HG03457 (cell line): Measurements from ENCODE around the gene GNG7.
"Not testable (repeated sequence)": the region's sequence is repeated elsewhere in the genome, so short reads cannot be mapped to it uniquely, and the experiment has no call there.

Experiments
- ATAC-seq: cut with Tn5 transposase; IDR thresholded peaks from one replicate; pipeline ENCODE4 v1.9.1; 2021; ENCODE audit warnings: moderate number of reproducible peaks; ENCODE audit not compliant: unreplicated experiment

Gene GNG7

GRCh38 chr19:2556221-2557092 is 146.0 kb downstream of the GNG7 start:
- ATAC-seq = no peak

GRCh38 chr19:2555422-2556220 is 146.9 kb downstream of the GNG7 start:
- no peak for ATAC-seq

GRCh38 chr19:2554856-2555255 is 147.6 kb downstream of the GNG7 start:
- ATAC-seq = no peak

- ATAC-seq = no peak
Measured at GRCh38 chr19:2553510-2553909, 149.0 kb downstream of the GNG7 start.

GRCh38 chr19:2552859-2553258 is 149.6 kb downstream of the GNG7 start:
- ATAC-seq = no peak

GRCh38 chr19:2551864-2552185 is 150.7 kb downstream of the GNG7 start:
- ATAC-seq = no peak

- no peak for ATAC-seq
Measured at GRCh38 chr19:2551172-2551863, 151.2 kb downstream of the GNG7 start.

GRCh38 chr19:2550431-2551171 is 151.9 kb downstream of the GNG7 start:
- no peak for ATAC-seq

- no peak for ATAC-seq
Measured at GRCh38 chr19:2549701-2550191, 152.7 kb downstream of the GNG7 start.

GRCh38 chr19:2548966-2549365 is 153.5 kb downstream of the GNG7 start:
- ATAC-seq = no peak

- ATAC-seq = no peak
Measured at GRCh38 chr19:2547721-2548120, 154.8 kb downstream of the GNG7 start.

GRCh38 chr19:2547033-2547680 is 155.3 kb downstream of the GNG7 start:
- ATAC-seq = no peak

- no peak for ATAC-seq
Measured at GRCh38 chr19:2546128-2547032, 156.1 kb downstream of the GNG7 start.

- not testable (repeated sequence) for ATAC-seq
Measured at GRCh38 chr19:2545416-2546127, 156.9 kb downstream of the GNG7 start.

- no peak for ATAC-seq
Measured at GRCh38 chr19:2544576-2545415, 157.7 kb downstream of the GNG7 start.

GRCh38 chr19:2543463-2544442 is 158.7 kb downstream of the GNG7 start:
- ATAC-seq = no peak
